ENCODE results near the gene MTMR3. TPM values are rescaled to one million over a fixed set of nuclear protein-coding genes. Genes with fewer than 3 reads are reported as not detected.

Gene MTMR3
- total RNA-seq, 2 experiments from 2014 or later: 21.1 to 26.0 TPM

- H3K4me1 Mint-ChIP-seq (ENCODE audit: low read depth): peaks cover 13% of the 10 kb centered on the region
- ATAC-seq: no peak
- CTCF ChIA-PET: interaction anchor here (0.7 to 1.1 kb wide), 4 partner anchors 78 to 385 kb away, joined by 3 read pairs; no protein-coding TSS in a partner anchor
- H3K4me3 Mint-ChIP-seq: no peak overlapping the region
- POLR2A ChIA-PET: no interaction called here
- H3K27me3 Mint-ChIP-seq (ENCODE audit: low read depth): no peaks in the 10 kb centered on the region
- H3K36me3 Mint-ChIP-seq (ENCODE audit: low read depth): peaks cover 34% of the 10 kb centered on the region
- no peaks in the 10 kb centered on the region for H3K9me3 Mint-ChIP-seq (ENCODE audit: insufficient read depth)
- H3K27ac Mint-ChIP-seq: no peak overlapping the region
- DNase-seq: no peak
Measured at GRCh38 chr22:30010789-30011405, 127.9 kb downstream of the MTMR3 start.

GRCh38 chr22:30013201-30013600, 130.2 kb downstream of the MTMR3 start:
- no peak for ATAC-seq
- ChIA-PET POLR2A (interaction anchor here (0.6 kb wide), 1 partner anchor 182 kb away, joined by 3 read pairs; no protein-coding TSS in a partner anchor), CTCF (interaction anchor here (1.1 to 2.2 kb wide), 4 partner anchors 8 to 388 kb away, joined by 3 to 12 read pairs (median 4); no protein-coding TSS in a partner anchor)
- Mint-ChIP-seq H3K27me3 (ENCODE audit: low read depth) (no peaks in the 10 kb centered on the region), H3K9me3 (ENCODE audit: insufficient read depth) (no peaks in the 10 kb centered on the region), H3K4me3 (no peak overlapping the region), H3K27ac (no peak overlapping the region), H3K36me3 (ENCODE audit: low read depth) (peaks cover 38% of the 10 kb centered on the region), H3K4me1 (ENCODE audit: low read depth) (peaks cover 12% of the 10 kb centered on the region)
- no peak for DNase-seq

- CTCF ChIA-PET: interaction anchor here (0.7 to 2.2 kb wide), 3 partner anchors 9 to 389 kb away, joined by 3 to 12 read pairs (median 3); no protein-coding TSS in a partner anchor
- ATAC-seq (no peak), DNase-seq (no peak)
- POLR2A ChIA-PET: no interaction called here
- H3K27ac Mint-ChIP-seq: no peak overlapping the region
- no peak overlapping the region for H3K4me3 Mint-ChIP-seq
- H3K4me1 Mint-ChIP-seq (ENCODE audit: low read depth): peaks cover 4% of the 10 kb centered on the region
- no peaks in the 10 kb centered on the region for H3K9me3 Mint-ChIP-seq (ENCODE audit: insufficient read depth)
- no peaks in the 10 kb centered on the region for H3K27me3 Mint-ChIP-seq (ENCODE audit: low read depth)
- peaks cover 35% of the 10 kb centered on the region for H3K36me3 Mint-ChIP-seq (ENCODE audit: low read depth)
Measured at GRCh38 chr22:30014244-30014643, 131.3 kb downstream of the MTMR3 start.

- Mint-ChIP-seq H3K27me3 (ENCODE audit: low read depth) (no peaks in the 10 kb centered on the region), H3K27ac (no peak overlapping the region), H3K4me1 (ENCODE audit: low read depth) (peaks cover 4% of the 10 kb centered on the region), H3K36me3 (ENCODE audit: low read depth) (peaks cover 32% of the 10 kb centered on the region), H3K9me3 (ENCODE audit: insufficient read depth) (no peaks in the 10 kb centered on the region), H3K4me3 (no peak overlapping the region)
- DNase-seq (no peak), ATAC-seq (no peak)
- ChIA-PET CTCF (interaction anchor here (1.2 to 2.2 kb wide), 3 partner anchors 10 to 74 kb away, joined by 4 to 17 read pairs (median 12); no protein-coding TSS in a partner anchor), POLR2A (no interaction called here)
Measured at GRCh38 chr22:30015229-30015797, 132.3 kb downstream of the MTMR3 start.

- no peaks in the 10 kb centered on the region for H3K9me3 Mint-ChIP-seq (ENCODE audit: insufficient read depth)
- no peaks in the 10 kb centered on the region for H3K27me3 Mint-ChIP-seq (ENCODE audit: low read depth)
- ChIA-PET POLR2A (no interaction called here), CTCF (interaction anchor here (1.2 to 2.2 kb wide), 2 partner anchors 11 to 73 kb away, joined by 4 to 17 read pairs; no protein-coding TSS in a partner anchor)
- H3K36me3 Mint-ChIP-seq (ENCODE audit: low read depth): peaks cover 32% of the 10 kb centered on the region
- H3K4me3 Mint-ChIP-seq: no peak overlapping the region
- ATAC-seq (no peak), DNase-seq (no peak)
- peaks cover 4% of the 10 kb centered on the region for H3K4me1 Mint-ChIP-seq (ENCODE audit: low read depth)
- no peak overlapping the region for H3K27ac Mint-ChIP-seq
Measured at GRCh38 chr22:30015846-30016245, 132.9 kb downstream of the MTMR3 start.

GRCh38 chr22:30016596-30016995, 133.6 kb downstream of the MTMR3 start:
- DNase-seq (no peak), ATAC-seq (no peak)
- peaks cover 4% of the 10 kb centered on the region for H3K4me1 Mint-ChIP-seq (ENCODE audit: low read depth)
- no peaks in the 10 kb centered on the region for H3K27me3 Mint-ChIP-seq (ENCODE audit: low read depth)
- POLR2A ChIA-PET: no interaction called here
- H3K27ac Mint-ChIP-seq: no peak overlapping the region
- no peak overlapping the region for H3K4me3 Mint-ChIP-seq
- CTCF ChIA-PET: interaction anchor here (1.9 to 2.2 kb wide), 2 partner anchors 11 to 391 kb away, joined by 5 to 17 read pairs; no protein-coding TSS in a partner anchor
- H3K9me3 Mint-ChIP-seq (ENCODE audit: insufficient read depth): no peaks in the 10 kb centered on the region
- H3K36me3 Mint-ChIP-seq (ENCODE audit: low read depth): peaks cover 32% of the 10 kb centered on the region

- Mint-ChIP-seq H3K27me3 (ENCODE audit: low read depth) (no peaks in the 10 kb centered on the region), H3K4me3 (no peak overlapping the region), H3K9me3 (ENCODE audit: insufficient read depth) (no peaks in the 10 kb centered on the region), H3K36me3 (ENCODE audit: low read depth) (peaks cover 30% of the 10 kb centered on the region), H3K27ac (no peak overlapping the region), H3K4me1 (ENCODE audit: low read depth) (peaks cover 4% of the 10 kb centered on the region)
- POLR2A ChIA-PET: no interaction called here
- CTCF ChIA-PET: interaction anchor here (1.9 to 2.2 kb wide), 2 partner anchors 12 to 392 kb away, joined by 5 to 17 read pairs; no protein-coding TSS in a partner anchor
- ATAC-seq: no peak
- no peak for DNase-seq
Measured at GRCh38 chr22:30017375-30018223, 134.6 kb downstream of the MTMR3 start.

- no peak overlapping the region for H3K4me3 Mint-ChIP-seq
- no peak overlapping the region for H3K27ac Mint-ChIP-seq
- ChIA-PET CTCF (interaction anchor here (2.5 kb wide), 1 partner anchor 15 kb away, joined by 8 read pairs; no protein-coding TSS in a partner anchor), POLR2A (no interaction called here)
- ATAC-seq: no peak
- no peaks in the 10 kb centered on the region for H3K9me3 Mint-ChIP-seq (ENCODE audit: insufficient read depth)
- peaks cover 3% of the 10 kb centered on the region for H3K4me1 Mint-ChIP-seq (ENCODE audit: low read depth)
- DNase-seq: no peak
- peaks cover 31% of the 10 kb centered on the region for H3K36me3 Mint-ChIP-seq (ENCODE audit: low read depth)
- no peaks in the 10 kb centered on the region for H3K27me3 Mint-ChIP-seq (ENCODE audit: low read depth)
Measured at GRCh38 chr22:30020511-30020910, 137.5 kb downstream of the MTMR3 start.

GRCh38 chr22:30021338-30021737, 138.4 kb downstream of the MTMR3 start:
- Mint-ChIP-seq H3K9me3 (ENCODE audit: insufficient read depth) (no peaks in the 10 kb centered on the region), H3K27ac (peak overlapping the region; percentile 60), H3K4me1 (ENCODE audit: low read depth) (no peaks in the 10 kb centered on the region), H3K36me3 (ENCODE audit: low read depth) (peaks cover 31% of the 10 kb centered on the region), H3K4me3 (no peak overlapping the region), H3K27me3 (ENCODE audit: low read depth) (no peaks in the 10 kb centered on the region)
- POLR2A ChIA-PET: interaction anchor here (0.6 kb wide), 1 partner anchor 15 kb away, joined by 3 read pairs; no protein-coding TSS in a partner anchor
- ATAC-seq: no peak
- no peak for DNase-seq
- CTCF ChIA-PET: interaction anchor here (0.9 to 2.5 kb wide), 2 partner anchors 16 to 67 kb away, joined by 4 to 8 read pairs; no protein-coding TSS in a partner anchor

GRCh38 chr22:30021881-30022619, 139.1 kb downstream of the MTMR3 start:
- no peak for DNase-seq
- POLR2A ChIA-PET: interaction anchor here (0.6 kb wide), 1 partner anchor 14 kb away, joined by 3 read pairs; no protein-coding TSS in a partner anchor
- CTCF ChIA-PET: interaction anchor here (0.9 to 2.5 kb wide), 2 partner anchors 17 to 67 kb away, joined by 4 to 8 read pairs; no protein-coding TSS in a partner anchor
- no peak overlapping the region for H3K4me3 Mint-ChIP-seq
- no peak for ATAC-seq
- peaks cover 3% of the 10 kb centered on the region for H3K4me1 Mint-ChIP-seq (ENCODE audit: low read depth)
- peaks cover 28% of the 10 kb centered on the region for H3K36me3 Mint-ChIP-seq (ENCODE audit: low read depth)
- no peaks in the 10 kb centered on the region for H3K9me3 Mint-ChIP-seq (ENCODE audit: insufficient read depth)
- no peaks in the 10 kb centered on the region for H3K27me3 Mint-ChIP-seq (ENCODE audit: low read depth)
- peak overlapping the region; percentile 60 for H3K27ac Mint-ChIP-seq

- ATAC-seq (no peak), DNase-seq (no peak)
- Mint-ChIP-seq H3K9me3 (ENCODE audit: insufficient read depth) (no peaks in the 10 kb centered on the region), H3K27ac (no peak overlapping the region), H3K36me3 (ENCODE audit: low read depth) (peaks cover 27% of the 10 kb centered on the region), H3K4me1 (ENCODE audit: low read depth) (peaks cover 7% of the 10 kb centered on the region), H3K4me3 (no peak overlapping the region), H3K27me3 (ENCODE audit: low read depth) (no peaks in the 10 kb centered on the region)
- ChIA-PET CTCF (interaction anchor here (0.9 kb wide), 1 partner anchor 397 kb away, joined by 3 read pairs; no protein-coding TSS in a partner anchor), POLR2A (no interaction called here)
Measured at GRCh38 chr22:30023099-30023660, 140.2 kb downstream of the MTMR3 start.
